Measurements from ENCODE around the gene CPNE8.
A peak's percentile ranks its signal among the peaks of the same experiment; 100 is the strongest.

CPNE8 gene

GRCh38 chr12:38905480-38906351 is at the start of gene CPNE8:
Gene CPNE8, minus strand, starts transcription at chr12:38905591. Its CDS starts 57 bp downstream, at chr12:38905534.
- peak; percentile 51 for DNase-seq

DNA sequence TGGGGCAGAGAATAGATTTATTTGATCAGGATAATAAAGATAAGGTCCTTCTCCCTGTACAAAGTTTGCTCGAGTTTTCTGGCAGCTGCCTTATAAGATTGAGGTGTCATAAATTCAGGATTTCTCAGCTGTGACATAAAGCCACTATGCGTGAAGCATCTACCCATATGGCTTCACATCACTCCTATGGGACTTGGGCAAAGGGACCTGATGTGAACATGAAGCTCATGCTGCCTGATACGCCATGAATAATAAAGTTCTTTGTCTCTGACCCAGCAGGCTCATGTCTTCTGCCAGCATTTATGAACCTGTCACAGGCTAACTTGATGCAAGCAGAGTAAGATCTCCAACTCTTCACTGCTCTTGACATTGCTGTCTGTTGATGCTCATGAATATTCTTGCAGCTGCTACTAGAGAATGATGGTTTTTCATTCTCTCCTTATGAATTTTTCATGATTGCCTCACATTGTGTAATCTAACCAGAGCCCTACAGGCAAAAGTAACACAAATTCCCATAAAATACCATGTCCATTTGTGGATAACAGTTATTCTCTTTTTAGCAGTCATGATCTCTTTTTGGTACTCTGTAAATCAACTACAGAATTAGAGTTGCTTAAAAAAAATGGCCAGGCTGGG is 49.0 kb upstream of the CPNE8 start:
- DNase-seq, result no peak

DNA sequence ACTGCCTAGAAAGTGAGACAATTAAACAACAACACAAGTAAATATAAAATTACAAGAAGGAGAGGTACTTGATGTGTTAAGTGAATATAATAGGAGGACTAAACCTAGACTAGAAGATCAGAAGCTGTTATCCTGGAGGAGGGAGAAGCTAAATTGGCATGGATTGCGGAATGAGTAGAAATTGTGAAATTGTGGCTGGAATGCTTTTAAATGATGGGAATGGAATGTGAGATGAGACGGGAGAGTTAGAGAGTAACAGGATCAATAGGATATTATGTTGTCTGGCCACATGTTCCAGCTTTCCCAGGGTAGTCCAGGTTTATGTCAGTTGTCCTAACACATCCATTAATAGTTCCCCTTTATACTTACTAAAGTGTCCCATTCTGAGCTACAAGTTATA is 44.0 kb upstream of the CPNE8 start:
- DNase-seq, result no peak

DNA sequence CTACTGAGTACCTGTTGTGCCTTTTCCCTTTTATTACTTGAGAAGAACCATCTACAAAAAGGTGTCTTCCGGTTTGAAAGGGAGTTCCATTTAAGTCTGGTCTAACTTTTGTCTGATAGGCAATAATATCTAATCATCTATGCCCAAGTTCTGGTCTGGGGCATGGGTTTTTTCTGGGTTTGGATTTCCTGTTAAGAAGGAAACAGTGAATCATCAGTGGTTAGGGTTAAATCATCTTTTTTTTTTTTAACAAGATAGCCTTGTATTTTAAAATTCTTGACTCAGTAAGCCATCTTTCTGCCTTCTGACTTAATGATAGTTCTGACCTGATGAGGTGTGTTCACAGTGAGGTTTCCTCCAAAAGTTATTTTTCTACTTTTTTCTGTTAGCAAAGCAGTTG is 29.3 kb upstream of the CPNE8 start:
- DNase-seq, result no peak

GRCh38 chr12:38934078-38934584 is 28.7 kb upstream of the CPNE8 start:
- no peak for DNase-seq

DNA sequence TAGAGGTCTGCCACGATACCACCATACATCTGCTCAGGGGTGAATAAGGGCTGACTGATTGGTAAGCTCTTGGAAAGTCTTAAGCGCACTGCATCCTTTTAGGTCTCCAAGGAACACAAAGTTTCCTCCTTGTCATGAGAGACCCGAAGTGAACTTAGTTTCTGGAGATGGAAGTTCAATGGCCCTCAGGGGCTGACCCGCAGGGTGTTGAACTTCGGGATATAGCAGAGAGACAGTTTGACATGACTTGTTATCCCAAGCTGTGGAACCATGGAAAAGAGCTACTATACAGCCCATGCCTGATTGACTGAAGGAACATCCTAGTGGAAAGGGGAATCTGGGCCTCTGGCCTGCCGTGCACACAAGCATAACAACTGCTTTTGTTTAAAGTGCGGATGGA is 26.9 kb upstream of the CPNE8 start:
- DNase-seq, result no peak

- DNase-seq, result no peak
Measured at GRCh38 chr12:38931461-38931860, 26.1 kb upstream of the CPNE8 start.

- DNase-seq, result no peak
Measured at GRCh38 chr12:38930990-38931389, 25.6 kb upstream of the CPNE8 start.

- DNase-seq, result no peak
Measured at GRCh38 chr12:38926501-38926900, 21.1 kb upstream of the CPNE8 start.

DNA sequence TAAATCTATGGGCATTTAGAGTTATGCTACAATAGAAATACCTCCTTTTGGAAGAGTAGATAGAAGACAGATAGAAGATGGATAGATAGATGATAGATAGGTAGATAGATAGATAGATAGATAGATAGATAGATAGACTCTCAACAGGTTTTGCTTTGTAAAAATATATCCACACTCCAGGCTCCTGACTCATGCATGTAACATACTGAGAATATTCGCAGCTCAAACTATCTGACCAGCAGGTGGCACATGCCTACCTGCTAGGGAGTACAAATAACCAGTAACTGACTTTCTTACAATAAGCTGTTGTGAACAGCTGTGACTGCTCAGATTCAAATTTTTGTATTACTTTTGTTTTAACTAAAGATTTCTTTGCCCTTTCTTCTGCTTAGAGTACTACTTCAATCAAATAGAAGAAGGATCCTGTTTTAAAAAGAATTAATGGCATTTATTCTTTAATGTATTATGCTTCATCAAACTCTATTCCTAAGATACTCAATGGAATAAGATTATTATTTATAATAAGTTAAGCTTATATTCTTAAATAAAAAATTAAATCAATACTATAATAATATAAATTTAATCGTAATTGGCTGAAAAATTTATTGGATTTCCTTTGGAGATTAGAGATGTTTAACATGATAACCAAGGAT is 15.8 kb upstream of the CPNE8 start:
- DNase-seq, result no peak

DNA sequence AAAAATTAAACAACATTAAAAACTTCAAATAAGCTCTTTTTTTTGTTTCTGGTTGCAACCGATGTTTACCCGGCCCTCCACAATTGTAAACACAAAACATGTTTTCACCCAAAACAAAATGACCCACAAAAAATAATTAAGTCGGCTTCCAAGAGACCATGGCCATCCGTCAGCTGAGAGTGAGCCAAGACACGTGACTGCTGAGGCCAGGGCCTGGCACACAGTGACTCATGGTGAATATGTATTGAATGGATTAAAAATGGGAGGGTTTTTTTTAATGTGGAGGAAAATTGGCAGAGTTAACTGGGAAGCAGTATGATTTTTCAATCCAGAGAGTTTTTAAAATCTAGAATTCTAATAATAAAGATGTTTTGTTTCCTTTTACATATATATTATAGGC is 13.8 kb upstream of the CPNE8 start:
- DNase-seq, result no peak

- DNase-seq, result no peak
Measured at GRCh38 chr12:38915429-38916182, 10.2 kb upstream of the CPNE8 start.

DNA sequence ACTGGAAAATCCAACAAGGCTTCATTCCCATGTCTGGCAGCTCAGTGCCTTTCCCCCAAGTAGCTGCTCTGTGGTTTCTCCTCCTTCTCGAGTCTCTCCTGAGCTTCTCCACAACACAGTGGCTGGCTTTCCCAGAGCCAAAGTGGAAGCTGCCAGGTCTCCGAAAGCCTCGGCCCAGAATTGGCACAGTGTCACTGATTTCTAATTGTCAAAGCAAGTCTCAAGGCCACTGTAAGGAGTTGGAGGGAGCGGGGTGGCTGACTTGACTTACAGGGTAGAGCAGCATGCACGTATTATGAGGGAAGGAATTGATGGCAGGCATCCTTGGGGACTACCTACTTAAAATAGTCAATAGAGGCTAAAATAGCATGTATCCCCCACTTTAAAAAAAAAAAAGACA is 6.7 kb upstream of the CPNE8 start:
- DNase-seq, result no peak

GRCh38 chr12:38911611-38912010 is 6.2 kb upstream of the CPNE8 start:
- DNase-seq, result no peak

- DNase-seq, result no peak
Measured at GRCh38 chr12:38907201-38907923, 2.0 kb upstream of the CPNE8 start.

DNA sequence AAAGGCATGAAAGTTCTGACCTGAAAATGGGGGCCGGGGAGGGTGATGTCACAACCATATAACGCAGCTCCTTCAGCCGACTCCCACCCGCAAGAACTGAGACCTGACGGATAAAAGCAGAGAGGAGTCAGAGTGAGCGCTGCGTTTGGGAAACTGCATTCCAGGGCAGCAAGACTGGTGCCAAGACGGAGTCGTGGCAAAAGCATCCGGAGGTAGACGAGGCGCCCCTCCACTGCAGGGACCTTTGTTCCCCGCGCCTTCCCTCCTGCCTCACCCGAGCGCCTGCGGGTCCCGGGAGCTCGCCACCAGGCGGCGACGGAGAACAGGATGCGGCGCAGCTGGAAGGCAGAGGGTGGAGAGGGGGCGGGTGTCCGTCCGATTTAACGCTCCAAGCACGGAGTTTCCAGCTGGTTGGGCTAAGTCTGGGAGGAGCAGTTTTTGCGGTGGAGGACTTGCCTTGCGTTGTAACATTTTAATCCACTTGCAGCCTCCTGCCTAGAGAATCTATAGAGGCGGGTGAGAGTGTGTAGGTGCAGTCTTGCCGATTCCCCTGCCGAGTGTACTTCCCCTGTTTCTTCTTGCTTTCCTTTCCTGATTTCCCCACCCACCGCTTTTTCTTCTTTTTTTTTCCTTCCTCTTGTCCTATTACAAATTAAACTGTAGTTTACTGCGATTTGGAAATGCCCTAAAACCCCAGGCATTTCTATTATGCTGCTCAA is 1.2 kb upstream of the CPNE8 start:
- DNase-seq, result peak; percentile 62

- peak; percentile 39 for DNase-seq
Measured at GRCh38 chr12:38904537-38905479, 583 bp downstream of the CPNE8 start.

DNA sequence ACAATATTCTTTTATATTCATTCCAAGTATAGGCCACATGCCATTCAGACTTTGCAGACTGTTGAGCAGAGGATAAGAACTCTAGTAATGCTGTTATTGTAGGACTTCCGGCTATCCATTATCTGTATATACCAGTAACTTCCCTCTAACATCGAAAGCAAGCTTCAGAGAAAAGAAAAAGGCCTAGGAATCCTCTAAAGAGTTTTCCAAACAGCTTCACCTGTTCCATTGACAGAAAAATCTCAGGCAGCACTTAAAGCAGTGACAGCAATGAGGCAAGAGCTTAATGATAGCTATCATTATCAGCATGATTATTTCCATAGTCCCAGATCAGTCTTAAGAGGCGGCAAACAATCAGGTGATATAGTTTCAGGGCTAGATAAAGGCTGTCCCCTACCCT is 1.8 kb downstream of the CPNE8 start:
- no peak for DNase-seq

- no peak for DNase-seq
Measured at GRCh38 chr12:38898001-38898684, 7.2 kb downstream of the CPNE8 start.

DNA sequence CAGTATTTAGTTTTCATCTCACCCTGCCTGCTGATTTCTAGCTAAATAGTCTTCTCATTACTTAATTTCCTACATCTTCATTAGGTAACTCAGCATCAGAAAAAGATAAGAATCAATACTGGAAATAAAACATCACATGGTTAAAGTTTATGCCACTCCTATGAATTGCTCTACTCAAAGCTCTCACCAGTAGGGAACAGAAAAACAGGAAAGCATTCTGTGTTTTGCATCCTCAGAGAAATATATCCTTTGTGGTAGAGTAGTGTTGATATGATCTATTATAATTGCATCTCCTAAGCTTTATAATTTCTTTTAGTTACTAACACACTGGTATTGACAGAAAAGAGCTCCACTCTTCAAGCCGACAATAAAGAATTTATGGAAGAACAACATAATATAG is 9.9 kb downstream of the CPNE8 start:
- DNase-seq, result no peak

Data from activated CD4-positive, CD25-positive, alpha-beta regulatory T cell treated with anti-CD3 and anti-CD28 coated beads, Interleukin-2, amount 50 U/mL, for 72 hours (primary cell).